Left colon (tissue), 2 donors: Measurements from ENCODE around the gene BMP2K. TPM values are rescaled to one million over a fixed set of nuclear protein-coding genes. Genes with fewer than 3 reads are reported as not detected.

ENCODE experiments used
- ATAC-seq: fragments of 200-7000 bp; cut with Tn5 transposase; one replicate; pipeline ENCODE4 v1.9.1; 2020; ENCODE audit warnings: mild to moderate bottlenecking, moderate library complexity
- DNase-seq, 2 donors: peaks; one replicate each; pipeline ENCODE4 v3.0.0-alpha.2; 2020
- intact Hi-C, 2 donors: fragments of 100-400 bp; cut with DNase I in 1 of 2; cut with micrococcal nuclease in 1 of 2; formaldehyde crosslinking; loops; one replicate each; pipeline versions ENCODE4 v1.11.2 to v1.14.0; 2022; cut with DNase I, micrococcal nuclease
- long read RNA-seq: library from polyadenylated mRNA; unstranded; transcript quantifications from one replicate; pipeline ENCODE4 v2.0.0, GENCODE V29; 2021
- total RNA-seq, 2 donors: library from RNA; stranded (reverse); fragmentation: NEBNext Ultra II Directional; extraction: Animal tissue kit (Norgen Biotek cat#: 25700); gene quantifications; one replicate each; pipeline ENCODE4 v1.2.1, GENCODE V29; 2021
- donor health status: DM: no; HTN: no; CAD: no.
- donor health status: DM: yes; HTN: yes; CAD: no.

BMP2K gene
- 10 to 100 TPM; 56.9 to 63.1 TPM for total RNA-seq
- long read RNA-seq, transcript BMP2K-204 (14 exons, 3,195 nt): major isoform, 5 of 10 reads
- long read RNA-seq, partial matches to known transcripts: 1 of 10 reads
- long read RNA-seq, other reads (novel, unspliced or antisense): 3 of 10 reads

DNA sequence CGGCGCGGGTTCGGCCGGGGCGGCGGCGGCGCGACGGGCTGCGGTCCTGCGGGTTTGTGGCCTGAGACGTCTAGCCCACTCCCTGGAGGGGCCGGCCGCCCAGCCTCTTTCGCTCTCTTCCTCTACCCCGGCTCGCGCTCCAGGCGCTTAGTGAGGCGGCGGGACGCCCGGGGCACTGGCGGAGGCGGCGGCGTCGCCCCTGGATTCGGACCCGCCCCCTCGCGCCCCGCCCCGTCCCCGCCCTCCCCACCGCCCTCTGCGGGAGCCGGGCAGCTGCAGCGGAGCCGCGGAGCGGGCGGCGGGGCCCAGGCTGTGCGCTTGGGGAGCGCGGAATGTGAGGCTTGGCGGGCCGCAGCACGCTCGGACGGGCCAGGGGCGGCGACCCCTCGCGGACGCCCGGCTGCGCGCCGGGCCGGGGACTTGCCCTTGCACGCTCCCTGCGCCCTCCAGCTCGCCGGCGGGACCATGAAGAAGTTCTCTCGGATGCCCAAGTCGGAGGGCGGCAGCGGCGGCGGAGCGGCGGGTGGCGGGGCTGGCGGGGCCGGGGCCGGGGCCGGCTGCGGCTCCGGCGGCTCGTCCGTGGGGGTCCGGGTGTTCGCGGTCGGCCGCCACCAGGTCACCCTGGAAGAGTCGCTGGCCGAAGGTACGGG lies at the start of gene BMP2K:
Gene BMP2K (plus strand): TSS at position 272 of the 650 bp plus-strand sequence. CDS start 194 bp downstream, at position 466.
- intact Hi-C loops: loop anchor here in 1 of 2 donors (5.0 kb wide), 1 partner anchor 129 kb away; no protein-coding TSS in a partner anchor
- peak; percentile 84 for ATAC-seq
- peak; percentile 68 to 82 for DNase-seq

DNA sequence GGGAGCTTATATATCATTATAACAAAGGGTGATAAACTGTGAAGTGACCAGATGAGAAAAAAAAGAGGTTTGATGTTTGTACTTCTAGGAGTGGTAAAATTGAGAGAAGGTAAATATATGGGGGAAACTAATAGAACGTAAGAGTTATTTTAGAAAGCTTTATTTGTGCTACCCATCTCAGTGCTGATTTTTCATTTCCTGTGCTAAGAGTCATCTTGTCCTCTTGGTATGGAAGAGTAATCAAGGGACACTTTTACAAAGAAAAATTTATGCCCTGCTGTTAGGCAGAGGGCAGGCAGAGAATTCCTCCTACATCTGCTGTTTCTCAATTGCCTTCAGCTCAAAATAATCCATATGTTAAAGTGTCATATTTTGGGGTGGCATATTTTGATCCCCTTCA lies 49.6 kb upstream of the BMP2K start:
- DNase-seq (no peak), ATAC-seq (no peak)
- intact Hi-C loops: no loop called here

DNA sequence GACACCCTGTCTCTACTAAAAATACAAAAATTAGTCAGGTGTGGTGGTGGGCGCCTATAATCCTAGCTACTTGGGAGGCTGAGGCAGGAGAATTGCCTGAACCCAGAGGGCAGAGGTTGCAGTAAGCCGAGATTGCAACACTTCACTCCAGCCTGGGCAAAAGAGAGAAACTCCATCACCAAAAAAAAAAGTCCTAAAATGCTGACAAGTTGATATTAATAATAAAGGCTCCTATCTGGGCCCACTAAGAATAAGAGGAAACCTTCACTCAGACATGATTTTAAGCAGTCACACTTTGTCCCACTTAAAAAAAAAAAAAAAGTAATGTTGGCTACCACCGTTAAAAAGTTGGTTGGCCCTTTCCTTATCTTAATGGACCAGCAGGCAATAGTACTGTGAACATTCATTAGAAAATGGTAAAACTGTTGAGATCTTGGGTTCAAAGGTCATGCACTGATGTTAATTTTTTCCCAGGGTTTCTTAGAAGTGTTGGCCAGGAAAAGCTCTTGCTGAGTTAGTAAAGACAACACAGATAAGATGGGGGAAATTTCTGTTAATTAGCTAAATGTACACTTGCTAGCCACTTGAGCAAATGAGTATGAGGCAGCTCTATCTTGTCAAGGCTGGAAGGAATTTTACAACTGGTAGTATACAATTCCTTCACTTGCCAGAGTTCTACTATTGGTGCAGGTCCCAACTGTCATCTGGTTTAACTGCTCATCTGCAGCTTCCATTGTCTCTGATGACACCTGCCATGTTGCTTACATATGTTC lies 43.6 kb upstream of the BMP2K start:
- DNase-seq (no peak), ATAC-seq (no peak)
- intact Hi-C loops: no loop called here

DNA sequence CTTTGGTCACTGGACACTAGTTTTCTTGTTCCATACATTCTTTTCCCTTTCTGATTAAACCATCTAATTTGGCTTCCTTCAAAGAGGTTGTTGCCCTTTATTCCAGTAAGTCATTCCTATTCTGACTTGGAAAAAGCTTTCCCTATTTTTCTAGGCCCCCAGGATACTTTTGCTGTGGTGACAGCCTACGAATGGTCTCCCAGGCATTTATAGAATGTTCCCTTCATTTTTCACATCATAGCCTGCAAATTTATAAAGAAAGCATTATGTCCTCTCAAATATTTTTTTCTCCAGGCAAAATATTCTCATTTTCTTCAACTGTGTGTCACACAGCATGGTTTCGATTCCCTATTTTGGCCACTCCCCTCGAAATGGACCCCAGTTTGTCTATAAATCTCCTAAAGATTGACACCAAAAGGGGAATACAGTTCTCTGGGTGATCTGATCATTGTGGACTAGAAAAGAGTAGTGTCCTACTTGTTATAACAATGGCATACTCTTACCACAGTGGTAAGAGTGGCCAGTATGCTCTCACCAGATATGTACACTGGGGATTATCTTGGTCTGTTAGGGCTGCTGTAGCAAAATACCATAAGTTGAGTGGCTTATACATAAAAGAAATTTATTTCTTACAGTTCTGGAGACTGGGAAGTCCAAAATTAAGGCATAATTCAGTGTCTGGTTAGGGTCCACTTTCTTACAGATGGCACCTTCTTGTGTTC lies 41.5 kb upstream of the BMP2K start:
- intact Hi-C loops: no loop called here
- DNase-seq: no peak
- ATAC-seq: no peak

DNA sequence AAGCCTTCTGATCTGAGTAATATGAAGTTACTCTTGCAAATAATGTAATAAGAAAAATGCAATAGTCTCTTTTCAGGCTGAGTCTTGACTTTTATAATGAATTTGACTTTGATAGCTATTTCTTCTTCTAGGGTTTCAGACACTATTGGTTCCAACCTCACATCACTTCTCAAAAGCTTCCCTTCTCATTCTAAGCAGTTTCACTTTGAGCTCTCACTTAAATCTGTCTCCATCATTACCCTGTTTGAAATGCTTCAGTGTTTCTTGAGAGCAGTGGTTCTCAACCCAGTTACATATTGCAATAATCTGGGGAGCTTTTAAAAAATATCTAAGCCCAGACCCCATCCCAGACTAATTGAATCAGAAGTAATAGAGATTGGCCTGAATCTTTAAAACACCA lies 40.5 kb upstream of the BMP2K start:
- no peak for DNase-seq
- intact Hi-C loops: no loop called here
- no peak for ATAC-seq

DNA sequence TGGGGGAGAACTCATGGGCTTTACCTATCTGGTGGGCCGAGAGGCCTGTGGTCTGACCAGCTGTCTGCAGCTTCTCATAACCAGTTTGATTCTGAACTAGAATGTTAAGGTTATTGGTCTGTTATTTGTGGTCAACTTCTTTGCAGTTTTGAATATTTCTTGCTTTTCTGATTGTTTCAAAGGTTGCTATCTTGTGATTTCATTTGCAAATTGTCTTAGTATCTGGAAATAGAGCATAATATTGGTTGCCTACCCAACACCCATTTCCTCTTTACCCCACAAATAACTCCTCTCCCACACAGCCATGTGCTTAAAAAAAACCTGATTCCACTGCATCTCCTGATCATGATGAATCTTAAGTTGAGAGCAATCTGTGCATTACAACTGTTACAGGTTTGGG lies 39.1 kb upstream of the BMP2K start:
- DNase-seq: no peak
- ATAC-seq: no peak
- intact Hi-C loops: no loop called here

DNA sequence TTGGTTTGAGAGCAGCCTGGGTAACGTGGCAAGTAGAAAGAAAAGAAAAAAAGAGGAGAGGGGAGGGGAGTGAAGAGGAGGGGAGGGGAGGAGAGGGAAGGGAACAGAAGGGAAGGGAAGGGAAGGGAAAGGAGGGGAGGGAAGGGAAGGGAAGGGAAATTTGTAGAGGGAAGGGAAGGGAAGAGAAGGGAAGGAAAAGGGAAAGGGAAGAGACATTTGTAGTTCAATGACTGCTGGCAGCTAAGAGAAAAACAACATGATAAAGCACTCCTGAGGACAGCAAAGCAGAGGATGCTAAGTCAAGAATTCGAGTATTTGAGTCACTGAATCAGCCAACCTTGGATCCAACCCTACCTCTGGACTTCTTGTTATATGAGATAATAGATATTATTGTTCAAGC lies 38.2 kb upstream of the BMP2K start:
- DNase-seq: no peak
- intact Hi-C loops: no loop called here
- ATAC-seq: no peak

DNA sequence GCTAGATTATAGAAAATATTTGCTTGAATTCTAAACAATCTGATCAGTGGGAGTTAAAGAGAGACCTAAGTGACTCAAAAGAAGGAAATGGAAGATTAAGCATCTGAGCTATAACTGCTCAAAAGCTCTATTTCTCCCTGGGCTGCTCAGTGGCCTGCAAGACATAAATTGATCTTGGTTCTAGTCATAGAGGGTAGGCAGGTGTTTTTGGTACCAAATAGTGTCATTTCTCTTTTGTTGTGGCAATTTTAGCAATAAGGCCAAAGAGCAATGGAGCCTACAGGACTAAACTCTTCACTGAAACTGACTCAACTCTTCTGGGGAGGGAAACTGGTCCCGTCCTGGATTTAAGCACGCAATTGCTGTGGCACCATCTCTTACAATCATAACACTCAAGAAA lies 33.9 kb upstream of the BMP2K start:
- no peak for DNase-seq
- no peak for ATAC-seq
- intact Hi-C loops: no loop called here

DNA sequence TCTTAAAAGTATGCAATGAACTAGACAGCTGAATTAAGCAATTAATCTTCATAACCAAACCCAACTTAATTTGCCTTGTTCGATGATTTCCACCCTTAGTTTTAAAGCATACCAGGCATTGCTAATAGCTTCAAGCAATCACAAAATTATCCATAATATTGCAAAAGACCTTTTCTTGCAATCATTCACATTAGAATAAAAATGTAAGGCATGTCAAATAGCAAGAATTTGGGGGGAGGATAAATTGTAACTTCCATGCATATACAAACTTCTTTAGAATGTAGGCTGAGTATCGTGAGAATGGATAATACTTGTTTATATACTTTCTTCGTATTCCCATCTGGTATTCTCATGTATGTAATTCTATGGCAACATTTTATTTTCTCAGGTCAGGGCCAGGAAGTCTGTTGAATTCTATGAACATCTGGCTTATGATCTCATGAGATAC lies 28.7 kb upstream of the BMP2K start:
- intact Hi-C loops: no loop called here
- no peak for ATAC-seq
- no peak for DNase-seq

DNA sequence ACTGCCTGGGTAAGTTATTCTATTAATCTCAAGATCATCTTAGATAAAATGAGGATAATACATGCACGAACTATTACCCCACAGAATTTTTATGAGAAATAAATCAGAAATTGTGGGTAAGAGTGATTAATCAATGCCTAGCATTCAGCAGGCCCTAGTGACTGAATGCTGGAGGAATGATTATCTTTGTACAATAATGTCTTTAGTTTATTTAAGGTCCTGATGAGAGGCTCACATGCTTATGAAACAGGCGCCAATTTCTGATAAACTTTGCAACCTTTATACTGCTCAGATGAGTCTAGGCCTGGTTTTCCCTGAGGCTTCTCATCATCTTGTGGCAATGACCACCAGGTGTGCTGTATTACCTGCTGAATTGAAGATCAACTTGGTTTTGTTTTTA lies 27.8 kb upstream of the BMP2K start:
- no peak for DNase-seq

DNA sequence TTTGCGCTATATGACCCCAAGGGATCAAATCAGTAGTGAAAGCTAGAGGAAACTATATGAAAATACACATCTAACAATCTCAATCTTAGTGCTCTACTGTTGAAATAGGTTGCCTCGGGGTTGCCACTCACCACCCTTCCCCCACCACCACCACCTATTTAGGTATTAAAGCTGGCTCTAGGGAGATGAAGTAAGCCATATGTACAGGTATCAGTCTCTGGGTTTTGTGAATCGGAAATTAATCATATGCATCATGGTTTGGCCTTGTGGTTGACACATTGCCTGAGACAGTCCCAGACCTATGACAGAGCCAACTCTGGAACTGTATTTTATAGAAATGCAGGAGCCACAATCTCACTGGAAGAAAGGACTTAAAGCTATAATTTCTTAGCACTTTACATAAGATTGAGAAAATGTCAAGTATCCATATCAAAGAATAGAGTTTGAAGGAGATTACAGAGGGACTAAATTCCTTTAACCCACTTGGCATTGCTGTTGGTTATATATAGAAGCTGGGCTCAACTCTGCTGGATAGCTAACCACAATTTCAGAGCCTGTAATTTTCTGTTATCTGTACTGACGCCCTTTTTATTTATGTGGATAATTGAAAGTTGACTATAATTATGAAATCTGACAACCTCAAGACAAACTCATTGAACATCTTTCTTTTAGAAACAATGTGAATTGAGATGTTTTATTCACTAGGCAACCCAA lies 26.7 kb upstream of the BMP2K start:
- intact Hi-C loops: no loop called here
- ATAC-seq: no peak
- DNase-seq: no peak

More for the DNA sequence above, 27.8 kb upstream of the BMP2K start:
- intact Hi-C loops: no loop called here
- ATAC-seq: no peak

DNA sequence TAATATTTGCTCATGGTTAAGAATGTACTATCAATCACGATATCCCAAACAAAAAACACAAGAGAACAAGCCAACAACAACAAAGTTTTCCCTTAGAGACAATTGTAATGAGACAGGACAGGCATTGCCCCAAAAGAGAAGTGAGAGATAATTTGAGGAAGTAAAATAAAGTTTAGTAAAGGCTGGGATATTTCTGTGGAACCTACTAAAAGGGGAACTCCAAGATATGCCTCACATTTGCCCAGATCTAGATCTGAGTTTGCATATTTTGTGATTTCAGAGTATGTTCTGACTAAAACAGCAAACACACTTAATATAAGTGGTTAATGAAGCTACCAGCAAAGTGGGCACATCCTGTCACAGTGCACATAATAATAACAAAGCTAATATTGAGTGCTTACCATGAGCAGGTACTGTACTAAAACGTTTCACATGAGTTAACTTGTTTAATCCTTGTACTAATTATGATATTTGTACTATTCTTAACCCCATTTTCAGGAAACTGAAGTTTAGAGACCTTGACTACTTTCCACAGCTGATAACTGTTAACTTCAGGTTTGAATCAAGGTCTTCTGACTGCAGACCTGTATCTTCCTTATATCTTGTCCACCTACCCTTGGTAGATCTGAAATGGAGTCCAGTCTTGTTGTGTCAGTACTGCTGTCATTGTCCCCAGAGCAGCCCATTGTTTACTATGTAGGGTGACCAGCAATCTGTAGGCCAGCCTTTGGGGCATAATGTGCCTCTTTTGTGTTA lies 26.0 kb upstream of the BMP2K start:
- no peak for ATAC-seq
- no peak for DNase-seq
- intact Hi-C loops: no loop called here

DNA sequence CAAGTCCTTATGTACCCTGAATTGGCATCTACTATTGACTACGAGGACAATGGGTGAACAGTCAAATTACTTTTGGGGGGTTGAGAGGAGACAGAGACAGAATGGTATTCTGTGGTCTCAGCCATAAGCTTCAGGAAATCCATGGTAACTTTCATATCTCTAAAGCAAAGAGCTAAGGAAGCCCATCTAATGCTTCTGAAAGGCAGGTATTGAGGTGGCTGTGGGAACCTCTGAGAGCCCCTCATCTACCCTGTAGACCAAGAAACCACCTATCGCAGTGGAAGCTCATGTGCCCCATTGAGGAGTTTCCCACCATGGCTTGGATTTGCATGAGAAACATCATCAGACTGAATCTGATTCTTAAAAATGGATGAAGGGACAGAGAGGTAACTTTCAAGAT lies 23.1 kb upstream of the BMP2K start:
- intact Hi-C loops: no loop called here
- ATAC-seq (no peak), DNase-seq (no peak)

DNA sequence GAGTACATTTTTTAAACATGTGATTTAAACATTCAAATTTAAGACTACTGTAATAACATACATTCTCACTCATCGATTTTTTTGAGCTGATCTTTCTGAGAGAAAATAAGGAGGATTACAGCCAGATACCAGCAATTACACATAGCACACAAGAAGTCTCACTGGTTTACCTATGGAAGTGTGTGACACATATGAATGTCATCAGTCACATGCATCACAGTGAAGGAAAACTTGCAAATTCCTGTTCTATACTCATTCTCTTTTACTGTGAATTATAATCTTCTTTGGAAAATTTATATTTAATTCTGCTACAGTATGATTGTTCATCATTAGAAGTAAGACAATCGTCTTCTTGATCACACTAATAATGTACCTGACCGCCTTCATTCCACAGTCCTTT lies 21.3 kb upstream of the BMP2K start:
- ATAC-seq (no peak), DNase-seq (no peak)
- intact Hi-C loops: no loop called here

DNA sequence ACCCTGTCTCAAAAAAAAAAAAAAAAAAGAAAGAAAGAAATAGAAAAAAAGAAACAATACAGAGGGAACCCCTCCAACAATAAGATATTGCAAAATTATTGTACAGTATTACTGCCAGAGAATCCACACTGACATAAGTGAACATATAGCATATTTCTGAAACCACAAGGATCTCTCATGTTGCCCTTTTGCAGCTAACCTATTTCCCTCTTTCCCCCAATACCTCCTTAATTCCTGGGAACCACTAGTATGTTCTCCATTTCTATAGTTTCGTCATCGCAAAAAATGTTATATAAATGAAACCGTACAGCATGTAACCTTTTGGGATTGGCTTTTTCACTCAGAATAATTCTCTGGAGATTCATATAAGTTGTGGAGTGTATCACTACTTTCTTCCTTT lies 20.0 kb upstream of the BMP2K start:
- ATAC-seq (no peak), DNase-seq (no peak)
- intact Hi-C loops: no loop called here

DNA sequence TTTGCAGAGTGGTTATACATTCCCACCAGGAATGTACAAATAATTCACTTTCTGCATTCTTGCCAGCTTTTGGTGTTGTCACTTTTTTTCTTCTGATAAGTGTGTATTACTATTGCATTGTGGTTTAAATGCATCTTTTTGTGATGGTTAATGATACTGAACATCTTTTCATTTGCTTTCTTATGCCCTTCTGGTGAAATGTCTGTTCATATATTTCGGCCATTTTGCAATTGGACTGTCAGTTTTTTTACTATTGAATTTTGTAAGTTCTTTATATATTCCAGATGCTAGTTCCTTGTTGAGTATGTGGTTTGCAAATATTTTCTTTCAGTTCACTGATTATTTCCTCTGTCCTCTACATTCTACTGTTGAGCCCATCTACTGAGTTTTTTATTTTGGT lies 19.4 kb upstream of the BMP2K start:
- ATAC-seq: no peak
- DNase-seq: no peak
- intact Hi-C loops: no loop called here

DNA sequence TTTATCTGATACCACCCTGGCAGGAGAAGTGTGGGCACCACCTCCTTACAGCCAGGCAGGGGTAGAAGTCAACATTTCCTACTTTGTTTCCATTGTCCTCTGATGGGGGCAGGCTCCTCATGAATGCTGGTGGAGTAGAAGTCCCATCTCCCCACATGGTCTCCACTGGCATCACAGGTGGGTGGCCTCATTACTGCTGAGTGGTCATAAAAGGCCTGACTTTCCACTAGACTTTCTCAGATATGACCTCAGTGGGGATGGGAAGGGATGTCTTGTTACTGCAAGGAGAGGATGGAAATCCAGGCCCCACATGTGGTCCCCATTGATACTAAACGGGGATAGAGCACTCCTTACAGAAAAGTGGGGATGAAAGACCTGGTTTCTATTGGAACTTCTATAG lies 18.6 kb upstream of the BMP2K start:
- no peak for DNase-seq
- intact Hi-C loops: no loop called here
- no peak for ATAC-seq

DNA sequence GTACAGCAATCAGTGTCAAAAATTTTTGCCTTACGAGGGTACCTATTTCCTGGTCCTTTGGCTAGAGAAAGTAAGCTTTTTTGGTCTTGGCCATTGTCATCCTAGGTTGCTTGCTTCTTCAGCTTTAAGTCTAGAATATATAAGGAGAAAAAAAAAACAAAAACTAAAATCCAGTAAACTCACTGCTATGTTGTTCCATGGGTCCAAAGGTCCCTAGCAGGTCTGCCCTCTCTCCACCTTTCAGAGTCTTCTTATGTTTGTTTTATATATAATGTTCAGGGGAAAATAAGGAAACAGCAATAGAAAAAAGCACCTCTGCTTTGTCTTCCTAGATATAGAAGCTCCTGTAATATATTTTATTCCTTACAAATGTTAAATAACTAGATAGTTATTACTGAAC lies 18.1 kb upstream of the BMP2K start:
- ATAC-seq (peak; percentile 89), DNase-seq (no peak)
- intact Hi-C loops: no loop called here
